Measurements from ENCODE around the gene CNN2. TPM values are rescaled to one million over a fixed set of nuclear protein-coding genes. Genes with fewer than 3 reads are reported as not detected.

The CNN2 gene
- total and polyA plus RNA-seq, 9 of the 15 experiments (the other 6 are each of a cell fraction or from before 2014, with no cell fraction given) = 12.1 to 174 (median 52.7) TPM

GRCh38 chr19:1020868-1021425 lies 5.5 kb upstream of the CNN2 start, which contains the start of gene TMEM259 (continued):
- TF ChIP-seq ZFX (CRISPR knock-in tag; IDR thresholded peaks at IDR 0.05) = peak; percentile 71
- TF ChIP-seq SRF (CRISPR knock-in tag; IDR thresholded peaks at IDR 0.05) = peak in 1 of 2 experiments; percentile 78; a peak in 1 of 4 replicates
- TF ChIP-seq CEBPB (tag; IDR thresholded peaks at IDR 0.05) = no peak
- no peak for TF ChIP-seq ZBTB5 (IDR thresholded peaks at IDR 0.05)
- TF ChIP-seq SAP30 (IDR thresholded peaks at IDR 0.05; ENCODE audit: borderline replicate concordance, insufficient read depth, low read depth, low read length, poor library complexity, severe bottlenecking) = no peak
- no peak for TF ChIP-seq USF1 (CRISPR knock-in tag; IDR thresholded peaks at IDR 0.05)
- TF ChIP-seq TAF15 (IDR thresholded peaks at IDR 0.05; ENCODE audit: low read depth, low read length) = no peak
- TF ChIP-seq KLF6 (CRISPR knock-in tag; IDR thresholded peaks at IDR 0.05; ENCODE audit: borderline replicate concordance) = no peak
- no peak for TF ChIP-seq POLR3A (IDR thresholded peaks at IDR 0.05; ENCODE audit: borderline replicate concordance, extremely low read depth, insufficient read depth, insufficient read length)
- no peak for TF ChIP-seq RCOR1 (IDR thresholded peaks at IDR 0.05; ENCODE audit: borderline replicate concordance in 1 of 2, low read depth in 2 of 2, low read length in 2 of 2)
- TF ChIP-seq SMAD4 (CRISPR knock-in tag; conservative IDR thresholded peaks at IDR 0.05) = peak; percentile 33; the same call in 1 of the 2 replicates
- no peak for TF ChIP-seq ZNF780A (CRISPR knock-in tag; IDR thresholded peaks at IDR 0.05)
- no peak for TF ChIP-seq HMBOX1 (IDR thresholded peaks at IDR 0.05)
- no peak for TF ChIP-seq ZNF449 (CRISPR knock-in tag; IDR thresholded peaks at IDR 0.05)
- no peak for TF ChIP-seq ZNF232 (CRISPR knock-in tag; IDR thresholded peaks at IDR 0.05)
- no peak for TF ChIP-seq TBL1XR1 (IDR thresholded peaks at IDR 0.05; ENCODE audit: low read length in 2 of 2)
- TF ChIP-seq ZNF347 (CRISPR knock-in tag; IDR thresholded peaks at IDR 0.05; ENCODE audit: low read depth) = no peak
- TF ChIP-seq PATZ1 (CRISPR knock-in tag; IDR thresholded peaks at IDR 0.05; ENCODE audit: borderline replicate concordance) = no peak
- no peak for TF ChIP-seq ZNF140 (CRISPR knock-in tag; IDR thresholded peaks at IDR 0.05)
- TF ChIP-seq SOX6 (IDR thresholded peaks at IDR 0.05) = no peak
- TF ChIP-seq GTF2F1 (IDR thresholded peaks at IDR 0.05; ENCODE audit: low read depth, low read length) = no peak
